IPS-18c (cell line): Measurements from ENCODE around the gene ELAVL1.
"Not testable (repeated sequence)": the region's sequence is repeated elsewhere in the genome, so short reads cannot be mapped to it uniquely, and the experiment has no call there.

Source experiments
- H3K4me3 ChIP-seq: 2 replicates; pipeline ENCODE4 v1.7.0; 2013; ENCODE audit warnings: low read depth, mild to moderate bottlenecking, low read length, moderate library complexity; ENCODE audit not compliant: insufficient read depth
- H3K9me3 ChIP-seq: one replicate; pipeline ENCODE4 v1.6.1; 2013; ENCODE audit warnings: mild to moderate bottlenecking, low read length, moderate library complexity; ENCODE audit not compliant: control insufficient read depth, insufficient read depth

ELAVL1 gene

DNA sequence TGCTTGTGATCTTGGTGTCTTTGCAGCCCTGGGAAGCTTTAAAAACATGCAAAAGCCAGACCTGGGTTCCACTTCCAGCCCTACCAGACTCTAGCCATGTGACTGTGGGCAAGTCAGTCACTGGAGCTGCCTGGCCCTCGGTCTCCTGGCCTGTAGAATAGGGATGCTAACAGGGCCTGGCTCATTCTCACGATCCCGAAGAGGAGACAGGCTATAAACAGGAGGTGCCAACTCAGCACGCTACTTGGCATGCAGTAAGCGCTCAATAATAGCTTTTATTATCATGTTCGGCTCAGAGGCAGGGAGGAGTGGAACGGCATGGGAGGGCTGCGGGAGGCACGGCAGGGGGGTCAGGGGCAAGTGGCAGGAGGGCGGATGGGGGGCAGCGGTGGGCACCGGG is 81.2 kb downstream of the ELAVL1 start:
- Histone ChIP-seq H3K9me3 (no peaks in the 10 kb centered on the region), H3K4me3 (no peak overlapping the region)

DNA sequence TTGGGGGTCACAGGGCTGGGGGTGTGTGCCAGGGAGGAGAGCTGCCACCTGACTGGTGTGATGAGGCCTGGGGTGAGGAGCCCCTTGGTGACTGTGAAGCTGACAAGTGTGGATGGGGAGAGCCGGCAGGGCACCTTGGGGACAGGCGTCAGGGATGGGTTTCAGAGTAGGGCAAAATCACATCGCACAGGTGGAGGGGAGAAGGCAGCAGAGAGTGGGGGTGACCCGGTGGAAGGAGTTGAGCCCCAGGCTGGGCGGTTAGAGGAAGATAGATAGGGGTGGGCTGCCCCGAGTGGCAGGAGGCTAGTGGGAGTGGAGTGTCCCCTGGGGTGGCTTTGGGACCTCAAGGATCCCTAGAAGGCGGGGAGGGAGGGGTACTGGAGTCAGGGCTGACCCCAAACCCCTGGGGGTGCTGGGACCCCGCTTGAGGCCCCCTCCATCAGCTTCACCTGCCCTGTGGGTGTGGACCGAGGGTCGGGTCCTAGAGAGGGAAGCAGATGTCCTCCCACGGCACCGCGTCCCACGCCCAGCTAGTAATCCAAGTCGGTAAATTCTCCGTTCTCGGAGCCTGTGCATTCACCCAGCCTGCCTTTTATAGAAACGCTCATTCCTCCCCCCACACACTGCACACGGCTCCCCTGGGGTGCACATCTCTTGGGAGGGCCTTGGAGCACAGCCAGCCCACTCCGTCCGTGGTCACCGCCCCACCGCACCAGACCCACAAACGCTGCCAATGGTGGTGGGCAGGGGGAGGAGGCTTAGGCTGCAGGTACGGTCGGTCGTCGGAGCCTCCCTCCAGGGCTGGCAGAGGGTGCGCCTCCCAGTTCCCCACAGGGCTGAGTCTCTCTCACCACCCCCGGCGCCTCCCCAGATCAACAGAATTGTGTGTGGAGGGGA is 81.9 kb downstream of the ELAVL1 start:
- Histone ChIP-seq H3K9me3 (no peaks in the 10 kb centered on the region), H3K4me3 (no peak overlapping the region)

DNA sequence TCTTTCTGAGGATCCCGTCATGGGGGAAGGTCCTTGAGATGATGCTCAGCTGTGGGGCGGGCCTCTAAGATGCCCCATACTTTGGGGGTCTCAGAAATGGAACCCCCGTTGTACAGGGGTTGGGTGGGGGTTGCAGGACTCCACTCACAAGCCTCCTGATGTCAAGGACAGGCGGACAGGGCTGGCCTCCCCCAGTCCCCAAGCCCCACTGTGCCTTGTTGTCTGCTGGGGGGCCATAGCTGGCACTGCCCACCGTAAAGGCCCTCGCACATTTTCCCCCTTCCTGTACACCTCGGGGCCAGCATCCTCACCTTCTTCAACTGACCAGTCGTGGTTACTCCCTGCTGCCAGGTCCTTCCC is 82.6 kb downstream of the ELAVL1 start:
- no peaks in the 10 kb centered on the region for H3K9me3 ChIP-seq
- H3K4me3 ChIP-seq = no peak overlapping the region

DNA sequence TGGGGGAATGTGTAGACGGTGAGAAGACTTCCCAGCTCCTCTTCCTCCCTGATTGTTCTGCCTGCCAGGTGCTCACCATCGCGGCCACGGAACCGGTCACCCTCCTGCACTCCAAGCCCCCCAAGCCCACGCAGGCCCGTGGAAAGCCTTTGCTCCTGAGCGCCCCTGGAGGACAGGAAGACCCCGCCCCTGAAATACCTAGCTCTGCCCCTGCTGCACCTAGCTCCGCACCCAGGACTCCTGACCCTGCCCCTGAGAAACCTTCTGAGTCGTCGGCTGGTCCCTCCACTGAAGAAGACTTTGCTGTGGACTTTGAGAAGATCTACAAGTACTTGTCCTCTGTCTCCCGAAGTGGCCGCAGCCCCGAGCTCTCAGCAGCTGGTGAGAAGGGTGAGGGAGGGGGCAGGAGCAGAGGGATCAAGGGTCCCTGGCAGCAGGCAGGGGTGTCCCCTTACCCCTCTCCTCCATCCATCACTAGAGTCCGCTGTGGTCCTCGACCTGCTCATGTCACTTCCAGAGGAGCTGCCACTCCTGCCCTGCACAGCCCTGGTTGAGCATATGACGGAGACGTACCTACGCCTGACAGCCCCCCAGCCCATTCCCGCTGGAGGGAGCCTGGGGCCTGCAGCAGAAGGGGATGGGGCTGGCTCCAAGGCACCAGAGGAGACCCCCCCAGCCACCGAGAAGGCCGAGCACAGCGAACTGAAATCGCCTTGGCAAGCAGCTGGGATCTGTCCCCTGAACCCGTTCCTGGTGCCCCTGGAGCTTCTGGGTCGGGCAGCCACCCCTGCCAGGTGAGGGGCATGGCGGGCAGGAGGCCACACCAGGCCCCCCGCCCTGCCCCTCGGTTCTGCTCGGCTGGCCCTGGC is 83.2 kb downstream of the ELAVL1 start:
- Histone ChIP-seq H3K4me3 (peak overlapping the region; percentile 56; the same call in 1 of the 2 replicates), H3K9me3 (no peaks in the 10 kb centered on the region)

DNA sequence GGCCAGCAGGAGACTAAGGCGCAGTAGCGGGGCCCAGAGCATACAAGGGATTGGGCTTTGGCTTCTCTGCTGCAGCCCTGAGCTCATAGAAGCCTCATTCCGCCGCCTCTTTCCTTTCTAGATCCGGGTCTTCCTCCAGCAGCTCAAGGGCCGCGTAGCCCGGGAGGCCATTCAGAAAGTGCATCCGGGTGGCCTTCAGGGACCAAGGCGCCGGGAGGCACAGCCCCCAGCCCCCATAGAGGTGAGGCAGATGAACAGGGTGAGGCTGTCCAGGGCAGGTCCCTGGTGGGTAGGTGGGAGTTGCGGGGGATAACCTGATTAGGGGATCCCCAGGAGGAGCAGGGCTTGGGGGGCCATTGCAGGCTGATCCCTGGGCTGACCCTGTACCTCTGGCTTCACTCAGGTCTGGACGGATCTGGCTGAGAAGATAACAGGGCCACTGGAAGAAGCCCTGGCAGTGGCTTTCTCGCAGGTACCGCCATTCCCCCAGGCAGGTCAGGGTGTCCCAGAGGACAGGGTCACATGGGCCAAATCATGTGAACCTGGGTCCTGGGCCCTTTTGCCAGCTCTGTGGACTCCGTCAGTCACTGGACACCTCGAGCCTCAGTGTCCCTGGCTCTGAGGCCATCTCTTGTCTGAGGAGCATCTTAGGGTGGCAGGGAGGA is 84.0 kb downstream of the ELAVL1 start:
- H3K9me3 ChIP-seq = no peaks in the 10 kb centered on the region

DNA sequence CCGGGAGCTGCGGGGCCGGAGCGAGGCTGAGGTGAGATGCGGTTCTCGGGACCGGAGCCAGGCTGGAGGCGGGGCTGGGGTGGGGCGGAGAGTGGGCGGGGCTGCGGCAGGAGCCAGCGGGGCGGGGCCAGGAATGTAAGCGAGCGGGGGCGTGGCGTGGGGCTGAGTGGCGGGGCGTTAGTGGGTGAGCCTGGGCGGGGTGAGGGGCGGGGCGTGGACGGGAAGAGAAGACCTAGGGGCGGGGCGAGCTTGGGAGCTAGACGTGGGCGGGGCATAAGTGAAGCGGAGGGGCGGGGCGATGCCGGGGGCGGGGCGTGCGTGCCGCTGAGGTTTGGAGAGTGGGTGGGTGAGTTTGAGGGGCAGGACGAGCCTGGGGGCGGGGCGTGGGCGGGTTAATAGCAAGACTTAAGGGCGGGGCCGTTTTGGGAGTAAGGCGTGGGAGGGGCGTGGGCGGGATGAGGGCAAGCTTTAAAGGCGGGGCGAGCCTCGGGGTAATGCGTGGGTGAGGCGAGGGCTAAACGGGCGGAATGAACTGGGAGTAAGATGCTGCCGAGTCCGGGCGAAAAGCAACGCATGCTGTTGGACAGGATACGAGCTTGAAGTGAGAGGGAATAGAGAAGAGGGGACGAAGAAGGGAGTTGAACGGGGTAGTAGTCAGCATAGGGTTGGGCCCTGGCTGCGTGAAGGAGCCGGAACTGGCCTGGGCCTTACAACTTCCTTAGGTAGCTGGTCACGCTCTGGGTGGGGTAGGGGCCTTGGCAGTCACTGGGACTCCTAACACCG is 84.7 kb downstream of the ELAVL1 start:
- Histone ChIP-seq H3K9me3 (no peaks in the 10 kb centered on the region), H3K4me3 (peak overlapping the region; percentile 96)

More for the DNA sequence above, 84.0 kb downstream of the ELAVL1 start:
- peak overlapping the region; percentile 56 for H3K4me3 ChIP-seq

DNA sequence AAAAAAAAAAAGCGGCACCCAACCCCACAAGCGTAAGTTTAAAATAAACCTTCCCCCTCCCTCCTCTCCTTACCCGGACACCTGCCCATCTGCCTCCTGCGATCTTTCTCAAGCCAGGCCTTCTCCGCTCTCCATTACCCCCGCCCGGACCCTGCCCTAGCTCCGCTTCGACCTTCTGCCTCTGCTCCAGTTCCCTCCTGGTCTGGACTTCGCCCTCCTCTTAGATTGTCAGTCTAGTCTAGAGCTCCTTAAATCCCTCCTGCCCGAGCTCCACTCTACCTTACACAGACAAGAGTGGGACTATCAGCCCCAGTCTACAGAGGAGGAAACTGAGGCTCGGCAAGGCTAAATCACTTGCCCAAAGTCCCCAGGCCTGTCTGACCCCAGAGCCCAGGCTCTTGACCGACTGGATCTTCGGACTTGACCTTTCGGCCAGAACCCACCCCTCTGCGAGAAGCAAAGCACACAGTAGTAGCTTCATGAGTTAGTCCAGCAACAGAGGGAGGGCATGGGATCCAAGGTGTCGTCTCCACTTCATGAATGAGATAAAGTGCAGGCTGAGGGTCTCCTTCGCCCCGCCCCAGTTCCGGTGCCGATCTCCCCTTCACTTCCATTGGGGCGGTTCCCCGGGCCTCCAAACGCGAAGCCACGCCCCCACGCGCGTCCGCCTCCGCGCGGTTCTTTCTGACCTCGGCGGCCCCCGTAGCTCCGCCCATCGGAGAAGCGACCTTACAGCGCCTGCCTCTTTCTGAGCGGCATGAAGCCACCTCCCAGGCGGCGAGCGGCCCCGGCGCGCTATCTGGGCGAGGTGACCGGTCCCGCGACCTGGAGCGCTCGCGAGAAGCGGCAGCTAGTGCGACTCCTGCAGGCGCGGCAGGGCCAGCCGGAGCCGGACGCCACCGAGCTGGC is 85.6 kb downstream of the ELAVL1 start, which contains the start of gene SNAPC2:
Gene SNAPC2 (plus strand): TSS at position 729 of the 909 bp plus-strand sequence. CDS start 29 bp downstream, at position 758.
- Histone ChIP-seq H3K4me3 (peak within 1 kb of the TSS; percentile 96), H3K9me3 (no peaks in the 10 kb centered on the region)

DNA sequence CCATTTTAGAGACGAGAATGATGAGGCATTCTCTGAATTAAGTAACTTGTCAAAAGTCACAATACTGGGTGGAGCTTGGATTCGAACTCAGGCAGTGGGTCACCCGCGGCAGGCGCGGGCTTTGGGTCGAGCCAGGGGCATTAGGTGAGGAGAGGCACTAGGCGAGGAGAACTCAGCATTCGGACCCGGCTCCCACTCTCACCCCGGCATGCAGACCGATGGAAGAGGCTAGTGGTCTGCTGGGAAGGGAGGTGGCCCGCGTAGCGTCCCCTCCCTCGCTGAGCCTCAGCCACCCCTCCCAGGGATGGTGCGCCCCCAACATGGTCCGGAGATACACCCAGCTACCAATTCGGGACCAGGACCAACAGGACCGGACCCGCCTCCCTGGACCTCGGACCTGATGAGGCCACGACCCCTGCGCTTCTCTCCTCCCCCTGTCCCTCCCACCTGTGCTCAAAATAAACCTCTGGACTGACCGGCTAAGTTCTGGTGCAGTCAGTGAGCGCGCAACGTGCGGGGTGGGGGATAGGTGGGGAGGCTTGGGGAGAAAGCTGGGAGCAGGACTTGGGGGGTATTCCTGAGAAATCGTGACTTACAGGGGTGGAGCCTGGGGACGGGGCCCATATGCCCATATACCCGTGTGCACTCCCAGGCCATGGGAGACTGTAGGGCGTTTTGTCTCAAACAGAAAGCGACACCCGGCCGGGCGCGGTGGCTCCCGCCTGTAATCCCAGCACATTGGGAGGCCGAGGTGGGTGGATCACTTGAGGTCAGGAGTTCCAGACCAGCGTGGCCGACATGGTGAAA is 86.6 kb downstream of the ELAVL1 start:
- no peak overlapping the region for H3K4me3 ChIP-seq
- no peaks in the 10 kb centered on the region for H3K9me3 ChIP-seq

DNA sequence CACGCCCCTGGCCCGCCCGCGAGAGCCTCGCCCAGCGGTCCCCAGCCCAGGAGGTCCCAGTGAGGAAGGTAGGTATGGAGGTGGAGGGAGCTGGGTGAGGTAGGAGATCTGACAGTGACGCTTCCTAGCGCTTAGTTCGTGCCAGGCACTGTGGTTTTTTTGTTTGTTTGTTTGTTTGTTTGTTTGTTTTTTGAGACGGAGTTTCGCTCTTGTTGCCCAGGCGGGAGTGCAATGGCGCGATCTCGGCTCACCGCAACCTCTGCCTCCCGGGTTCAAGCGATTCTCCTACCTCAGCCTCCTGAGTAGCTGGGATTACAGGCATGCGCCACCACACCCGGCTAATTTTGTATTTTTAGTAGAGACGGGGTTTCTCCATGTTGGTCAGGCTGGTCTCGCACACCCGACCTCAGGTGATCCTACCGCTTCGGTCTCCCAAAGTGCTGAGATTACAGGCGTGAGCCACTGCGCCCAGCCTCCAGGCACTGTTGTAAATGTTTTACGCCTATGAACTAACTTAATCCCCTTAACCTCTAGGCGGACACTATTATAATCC is 87.3 kb downstream of the ELAVL1 start:
- H3K9me3 ChIP-seq = not testable (repeated sequence)
- H3K4me3 ChIP-seq = peak overlapping the region; percentile 55

DNA sequence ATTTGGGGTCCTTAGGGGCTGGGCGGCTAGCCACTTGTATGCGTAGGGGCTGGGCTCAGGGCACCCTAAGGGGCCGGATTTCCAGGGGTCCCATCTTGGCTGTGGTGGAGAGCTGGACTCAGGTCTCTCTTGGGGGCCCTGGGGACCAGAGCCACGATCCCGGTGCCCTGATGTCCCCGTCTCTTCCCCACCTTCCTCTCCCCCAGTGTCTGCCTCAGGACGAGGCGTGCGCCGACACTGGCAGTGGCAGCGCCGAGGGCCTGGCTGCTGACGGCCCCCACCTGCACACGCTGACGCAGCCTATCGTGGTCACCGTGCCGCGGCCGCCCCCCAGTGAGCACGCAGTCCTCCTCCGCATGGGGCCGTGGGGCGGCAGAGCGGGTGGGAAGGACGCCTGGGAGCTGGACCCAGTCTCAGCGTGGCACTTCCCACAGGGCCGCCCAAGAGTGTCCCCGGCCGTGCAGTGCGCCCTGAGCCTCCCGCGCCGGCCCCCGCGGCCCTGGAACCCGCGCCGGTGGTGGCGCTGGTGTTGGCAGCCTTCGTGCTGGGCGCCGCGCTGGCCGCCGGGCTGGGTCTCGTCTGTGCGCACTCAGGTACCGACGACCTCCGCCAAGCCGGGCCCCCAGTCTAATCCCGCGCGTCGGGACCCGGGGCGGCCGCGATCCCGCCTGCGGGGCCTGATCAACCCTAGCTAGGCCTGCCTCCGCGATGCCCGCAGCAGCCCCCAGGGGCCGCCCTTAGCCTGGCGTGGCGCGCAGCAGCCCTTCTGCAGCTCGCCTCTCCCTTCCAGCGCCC is 88.0 kb downstream of the ELAVL1 start:
- Histone ChIP-seq H3K9me3 (no peaks in the 10 kb centered on the region), H3K4me3 (peak overlapping the region; percentile 55)

DNA sequence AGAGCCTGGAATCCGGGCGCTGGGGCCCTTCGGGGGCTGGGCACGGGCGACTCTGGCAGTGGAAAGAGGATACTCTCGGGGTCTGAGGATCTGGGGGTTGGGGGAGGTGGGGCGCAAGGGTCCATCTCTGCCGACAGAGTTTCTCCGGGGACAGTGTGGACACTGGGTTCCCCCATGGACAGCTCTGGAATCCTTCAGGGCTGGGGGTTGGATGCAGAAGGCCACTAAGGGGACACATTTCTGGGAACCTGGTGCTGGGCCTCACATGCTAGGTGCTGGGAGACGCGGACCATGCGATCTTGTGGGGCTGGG is 88.5 kb downstream of the ELAVL1 start:
- H3K4me3 ChIP-seq = peak overlapping the region; percentile 55
- H3K9me3 ChIP-seq = no peaks in the 10 kb centered on the region

DNA sequence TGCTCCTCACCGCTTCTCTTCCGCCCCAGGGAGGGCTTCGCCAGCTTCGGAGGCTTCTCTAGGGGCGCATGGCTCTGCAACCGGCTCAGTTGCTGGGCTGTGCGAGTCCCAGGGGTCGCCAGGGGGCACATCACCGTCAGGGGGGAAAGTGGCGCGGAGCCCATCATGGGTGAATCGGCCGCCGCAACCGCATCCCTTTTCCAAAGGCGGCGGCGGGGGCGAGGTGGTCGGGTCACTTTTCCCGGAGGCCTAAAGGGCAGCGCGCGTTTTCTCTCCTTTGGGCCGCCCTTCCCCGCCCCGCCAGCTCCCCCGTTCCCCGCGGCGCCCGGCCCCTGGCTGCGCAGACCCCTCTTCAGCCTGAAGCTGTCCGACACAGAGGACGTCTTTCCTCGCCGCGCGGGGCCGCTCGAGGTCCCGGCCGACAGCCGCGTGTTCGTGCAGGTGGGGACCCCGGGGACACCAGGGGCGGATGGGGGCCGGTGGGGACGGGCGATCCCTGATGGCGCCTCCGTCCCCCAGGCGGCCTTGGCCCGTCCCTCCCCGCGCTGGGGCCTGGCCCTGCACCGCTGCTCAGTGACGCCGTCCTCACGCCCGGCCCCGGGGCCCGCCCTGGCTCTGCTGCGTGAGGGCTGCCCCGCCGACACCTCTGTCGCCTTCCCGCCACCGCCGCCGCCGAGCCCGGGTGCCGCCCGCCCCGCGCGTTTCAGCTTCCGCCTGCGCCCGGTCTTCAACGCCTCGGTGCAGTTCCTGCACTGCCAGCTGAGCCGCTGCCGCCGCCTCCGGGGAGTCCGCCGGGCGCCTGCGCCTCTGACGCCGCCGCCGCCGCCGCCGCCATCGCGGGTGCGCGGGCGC is 89.1 kb downstream of the ELAVL1 start:
- Histone ChIP-seq H3K4me3 (peak overlapping the region; percentile 55), H3K9me3 (no peaks in the 10 kb centered on the region)

DNA sequence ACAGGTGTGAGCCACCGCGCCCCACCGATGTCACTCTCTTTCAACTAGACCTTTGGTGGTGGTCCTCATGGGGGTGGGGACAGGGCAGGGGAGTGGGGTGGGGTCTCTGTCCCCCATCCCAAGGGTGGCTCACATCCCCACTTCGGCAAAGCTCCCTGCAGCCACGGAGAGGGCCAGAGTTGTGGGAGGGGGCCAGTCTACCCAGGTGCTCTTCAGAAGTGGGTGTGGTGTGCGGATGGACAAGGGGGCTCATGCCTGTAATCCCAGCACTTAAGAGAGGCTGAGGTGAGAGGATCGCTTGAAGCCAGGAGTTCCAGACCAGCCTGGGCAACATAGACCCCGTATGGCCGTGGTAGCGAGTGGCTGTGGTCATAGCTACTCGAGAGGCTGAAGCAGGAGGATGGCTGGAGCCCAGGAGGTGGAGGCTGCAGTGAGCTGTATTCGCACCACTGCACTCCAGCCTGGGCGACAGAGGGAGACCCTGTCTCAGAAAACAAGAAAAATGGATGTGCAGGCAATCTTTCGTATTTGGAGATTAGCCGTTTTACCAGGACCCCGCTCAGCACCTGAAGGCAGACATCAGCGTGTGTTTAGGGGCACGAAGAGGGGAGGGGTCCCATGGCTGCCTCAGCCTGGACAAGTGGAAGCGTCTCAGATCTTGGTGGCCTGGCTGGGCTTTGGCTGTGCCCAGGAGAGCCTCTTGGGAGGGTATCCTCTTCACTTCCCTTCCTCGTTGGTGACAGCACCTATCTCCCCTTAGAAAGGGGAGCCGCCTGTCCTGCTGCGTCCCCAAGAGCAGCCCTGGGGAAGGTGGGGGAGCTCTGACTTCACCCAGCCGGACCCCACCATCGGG is 90.0 kb downstream of the ELAVL1 start:
- H3K4me3 ChIP-seq = peak overlapping the region; percentile 55; the same call in 1 of the 2 replicates

More for the DNA sequence above, 90.0 kb downstream of the ELAVL1 start:
- no peaks in the 10 kb centered on the region for H3K9me3 ChIP-seq
